GM21423 (cell line): ENCODE data around the gene TRPM3.

Experiments used
- ATAC-seq: cut with Tn5 transposase; IDR thresholded peaks from one replicate; pipeline ENCODE4 v1.9.1; 2021; ENCODE audit warnings: mild to moderate bottlenecking, moderate library complexity; ENCODE audit not compliant: unreplicated experiment

The TRPM3 gene

DNA sequence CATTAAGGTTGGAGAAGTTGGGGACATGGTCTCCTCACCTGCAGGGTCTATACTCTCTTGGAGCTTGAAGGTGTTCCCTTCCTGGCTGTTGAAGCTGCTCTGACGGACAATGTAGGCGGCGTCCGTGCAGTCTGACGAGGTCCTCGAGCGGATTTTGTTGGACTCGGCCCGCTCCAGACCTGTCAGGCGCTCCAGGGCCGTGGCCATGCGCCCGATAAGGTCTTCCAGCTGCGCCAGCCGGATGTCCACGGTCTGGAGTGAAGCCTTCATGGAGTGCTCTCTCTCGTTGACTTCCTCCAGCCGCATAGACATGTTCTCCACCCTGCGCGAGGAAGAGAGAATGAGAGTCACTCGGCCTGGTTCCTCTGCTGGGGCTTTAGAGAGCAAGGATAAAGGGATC, 584.3 kb downstream of the TRPM3 start:
- no peak for ATAC-seq

DNA sequence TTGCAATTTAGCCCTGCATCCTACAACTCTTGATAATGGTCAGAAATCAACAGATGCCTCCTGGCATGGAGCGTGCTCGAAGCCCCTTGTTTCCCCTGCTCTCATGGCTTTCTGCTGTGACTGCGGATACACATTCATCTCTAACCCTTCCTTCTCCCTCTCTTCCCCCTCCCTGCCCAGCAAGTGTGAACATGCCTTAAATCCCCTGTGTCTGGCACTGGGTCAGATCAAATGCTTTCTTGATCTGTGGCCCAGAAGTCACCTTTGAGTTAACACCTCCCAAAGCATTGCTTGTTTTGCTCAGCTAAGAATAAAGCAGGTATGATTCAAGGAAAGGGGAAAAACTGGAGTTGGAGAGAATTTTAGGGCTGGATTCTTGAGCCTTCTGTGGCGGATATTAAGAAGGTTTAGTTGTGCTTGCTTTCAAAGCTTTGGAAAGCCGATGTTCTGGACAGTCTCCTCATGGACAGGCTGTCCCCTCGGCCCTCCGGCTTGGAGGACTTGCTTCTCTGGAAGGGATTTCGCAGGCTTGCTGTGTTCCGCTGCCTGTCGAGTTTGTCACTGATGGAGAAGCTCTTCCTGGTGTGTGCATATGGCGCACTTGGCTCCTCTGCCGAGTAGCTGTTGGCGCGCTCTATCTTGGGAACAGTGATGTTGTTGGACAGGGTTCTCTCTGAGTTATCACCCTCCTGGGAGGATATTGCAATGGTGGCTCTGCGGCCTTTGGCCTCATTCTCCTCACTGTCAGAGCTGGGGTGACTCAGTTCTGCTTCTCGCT, 585.7 kb downstream of the TRPM3 start:
- no peak for ATAC-seq

GRCh38 chr9:70534471-70534870, 587.0 kb downstream of the TRPM3 start:
- no peak for ATAC-seq

DNA sequence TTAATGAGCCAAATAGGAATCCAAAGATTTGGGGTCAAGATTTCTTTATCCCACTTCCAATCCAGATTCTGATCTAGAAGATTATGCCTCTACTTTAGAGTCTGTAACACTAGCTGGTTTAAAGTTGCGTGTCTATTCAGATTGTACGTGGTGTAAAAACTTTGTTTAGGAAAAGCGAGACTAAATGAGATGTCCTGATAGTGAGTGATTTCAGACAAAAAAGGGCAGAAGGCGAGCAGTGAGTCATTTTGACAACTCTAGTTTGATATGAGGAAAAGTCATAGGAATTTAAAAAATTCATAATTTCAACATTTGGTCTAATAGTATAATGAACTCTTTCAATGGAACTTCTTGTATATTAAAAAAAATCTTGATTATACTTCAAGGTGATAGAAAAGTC, 587.4 kb downstream of the TRPM3 start:
- no peak for ATAC-seq

DNA sequence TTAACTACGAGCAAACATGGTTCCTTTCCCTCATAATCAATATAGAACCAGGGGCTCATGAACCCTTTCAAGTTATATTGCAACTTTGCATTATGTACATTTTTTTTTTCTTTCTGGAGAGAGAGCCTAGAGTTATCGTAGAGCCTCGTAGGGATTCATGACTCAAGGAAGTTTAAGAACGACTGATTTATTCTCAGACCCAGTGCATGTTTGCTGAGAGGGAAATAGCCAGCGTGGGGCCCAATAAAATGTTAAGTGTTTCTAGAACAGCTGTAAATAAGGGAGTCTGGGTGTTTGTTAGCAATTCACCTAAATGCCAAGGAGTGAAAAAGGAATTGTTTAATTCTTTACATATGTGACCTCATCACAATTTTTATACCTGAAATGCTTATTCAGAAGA, 587.9 kb downstream of the TRPM3 start:
- ATAC-seq = no peak

DNA sequence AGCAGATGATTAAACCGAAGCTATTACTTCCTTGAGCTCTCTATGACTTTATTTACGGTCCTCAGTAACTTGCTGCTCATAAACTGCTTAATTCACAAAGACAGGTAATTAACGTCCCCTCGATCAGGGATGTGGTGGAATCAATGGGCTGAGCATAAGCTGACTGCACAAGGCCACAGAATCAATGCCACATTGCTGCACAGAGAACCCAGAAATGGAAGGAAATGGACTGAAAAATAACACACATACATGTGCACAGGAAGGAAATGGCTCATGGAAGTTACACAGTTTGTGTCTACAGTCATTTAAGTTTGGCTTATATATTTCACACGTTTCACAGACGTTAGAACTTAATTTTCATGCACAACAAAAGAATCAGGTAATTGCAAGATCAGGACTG, 588.7 kb downstream of the TRPM3 start:
- no peak for ATAC-seq

GRCh38 chr9:70531311-70531710, 590.1 kb downstream of the TRPM3 start:
- ATAC-seq = no peak

DNA sequence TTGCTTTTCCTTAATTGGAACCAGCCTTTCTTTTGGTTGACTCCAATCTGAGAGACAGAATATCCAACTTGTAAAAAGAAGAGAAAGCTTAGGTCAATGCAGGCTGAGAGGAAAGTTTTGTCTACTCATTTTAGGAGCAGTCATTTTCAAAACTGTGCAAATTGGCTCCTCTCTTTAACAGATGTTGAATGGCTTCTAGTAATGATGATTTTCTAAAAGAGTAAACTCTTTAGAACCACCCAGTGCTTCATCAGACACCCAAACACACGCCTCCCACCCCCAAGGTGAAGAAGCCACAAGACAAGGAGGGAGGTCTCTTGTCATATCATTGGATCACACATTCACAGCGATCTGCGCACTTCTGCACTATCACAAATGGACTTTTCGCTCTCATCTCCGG, 590.7 kb downstream of the TRPM3 start:
- no peak for ATAC-seq

DNA sequence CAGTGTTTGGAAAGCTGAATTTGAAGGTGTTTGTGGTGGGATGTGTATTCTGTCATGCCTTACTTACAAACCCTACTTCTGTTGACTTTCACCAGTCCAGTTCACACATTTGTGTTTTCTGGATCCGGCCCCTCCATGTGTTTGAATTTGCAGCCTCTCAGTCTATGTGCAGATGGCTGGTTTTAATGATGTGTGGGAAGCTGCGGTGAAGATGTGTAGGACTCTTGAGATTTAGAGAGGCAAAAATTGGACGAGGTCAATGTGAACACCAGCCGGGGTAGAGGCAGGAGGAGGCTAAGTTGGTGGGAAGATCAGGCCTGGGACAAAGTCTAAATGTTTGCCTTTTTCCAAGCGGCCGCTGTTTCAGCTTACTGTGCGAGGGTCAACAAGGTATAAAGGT, 591.6 kb downstream of the TRPM3 start:
- no peak for ATAC-seq

GRCh38 chr9:70529377-70529776, 592.0 kb downstream of the TRPM3 start:
- no peak for ATAC-seq

- no peak for ATAC-seq
These were observed 594.5 kb downstream of the TRPM3 start for GRCh38 chr9:70526902-70527301.

DNA sequence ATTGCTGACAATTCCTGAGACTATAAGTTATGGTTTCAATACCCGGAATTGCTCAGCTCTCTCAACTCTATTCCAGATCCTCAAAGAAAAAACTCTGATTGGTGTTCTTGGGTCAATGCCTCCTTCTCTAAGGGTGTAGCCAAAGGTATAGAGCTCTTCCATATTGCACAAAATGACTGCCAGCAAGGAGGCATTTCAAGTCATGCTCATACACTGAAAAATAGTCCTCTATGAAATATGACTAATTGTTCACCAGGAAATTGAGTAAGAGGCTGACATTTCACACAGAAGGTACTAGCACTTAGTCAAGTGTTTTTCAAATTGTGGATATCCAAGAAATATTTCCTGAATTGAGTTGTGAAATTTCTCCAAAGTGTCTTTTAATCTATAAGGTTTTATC, 595.9 kb downstream of the TRPM3 start:
- no peak for ATAC-seq

GRCh38 chr9:70519912-70520724, 601.3 kb downstream of the TRPM3 start:
- ATAC-seq = no peak

GRCh38 chr9:70517926-70518610, 603.4 kb downstream of the TRPM3 start:
- no peak for ATAC-seq

GRCh38 chr9:70514273-70514672, 607.1 kb downstream of the TRPM3 start:
- no peak for ATAC-seq

GRCh38 chr9:70511858-70512257, 609.6 kb downstream of the TRPM3 start:
- no peak for ATAC-seq

- no peak for ATAC-seq
These were observed 611.2 kb downstream of the TRPM3 start for GRCh38 chr9:70510157-70510770.

DNA sequence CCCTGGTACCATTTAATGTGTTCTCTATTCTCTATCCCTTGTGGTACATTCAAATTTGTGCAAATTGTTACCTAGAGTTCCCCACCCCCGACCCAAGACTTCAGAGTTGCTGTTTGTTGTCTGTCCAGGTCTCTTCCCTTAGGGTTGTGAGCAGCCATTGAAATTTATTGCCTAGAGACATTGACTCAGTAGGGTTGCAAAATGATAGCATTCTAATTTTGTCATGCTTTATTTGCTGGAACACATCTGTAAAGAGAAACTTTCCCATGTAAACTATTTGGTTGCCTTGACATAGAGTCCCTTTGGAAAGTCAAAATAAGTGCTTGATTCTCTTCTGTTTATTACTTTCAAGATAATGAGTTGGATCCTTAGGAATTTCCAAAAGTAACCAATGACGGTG, 615.3 kb downstream of the TRPM3 start:
- ATAC-seq = no peak

DNA sequence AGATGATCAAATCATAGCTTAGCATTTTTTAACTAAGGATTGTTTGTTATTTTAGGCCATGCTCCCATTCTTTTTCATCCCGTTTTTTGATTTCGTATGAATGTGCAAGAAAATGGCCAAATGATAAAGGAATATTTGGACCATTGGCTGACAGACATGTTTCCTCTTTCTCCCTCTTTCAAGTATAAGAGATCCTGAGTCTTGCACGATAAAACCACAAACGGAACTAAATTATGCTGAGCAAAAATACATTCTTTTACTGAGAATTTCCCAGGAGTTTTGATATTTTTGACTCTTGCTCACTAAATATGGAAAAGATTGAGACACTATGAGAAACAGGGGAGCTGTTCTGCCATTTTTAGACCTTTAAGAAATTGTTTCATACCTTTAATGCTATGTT, 616.6 kb downstream of the TRPM3 start:
- ATAC-seq = no peak

DNA sequence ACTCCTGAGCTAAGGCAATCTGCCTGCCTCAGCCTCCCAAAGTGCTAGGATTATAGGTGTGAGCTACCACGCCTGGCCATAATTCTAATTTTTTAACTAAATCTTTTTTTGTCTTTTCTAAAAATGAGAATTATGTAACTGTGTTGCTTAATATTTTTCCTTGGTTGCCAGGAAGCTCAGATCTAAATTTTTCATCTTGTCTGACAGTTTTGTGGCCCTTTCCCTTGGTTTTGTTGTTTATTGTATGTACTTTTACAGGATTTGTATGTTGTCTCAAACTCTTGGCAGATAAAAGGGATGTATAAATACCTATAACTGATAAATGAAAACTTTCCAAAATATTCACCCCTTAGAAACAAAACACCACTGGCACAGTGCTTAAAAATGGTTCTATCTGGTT, 618.7 kb downstream of the TRPM3 start:
- ATAC-seq = no peak

GRCh38 chr9:70500793-70501192, 620.6 kb downstream of the TRPM3 start:
- ATAC-seq = no peak
